ENCODE measurements around the gene PDIA4.
"Not testable (repeated sequence)": the region's sequence is repeated elsewhere in the genome, so short reads cannot be mapped to it uniquely, and the experiment has no call there.

Gene PDIA4

GRCh38 chr7:149020483-149020882 is 7.8 kb downstream of the PDIA4 start:
- Histone ChIP-seq H3K36me3 (peaks cover 24 to 49% (median 46%) of the 10 kb centered on the region in 3 donors), H3K4me1 (no peaks in the 10 kb centered on the region), H3K27me3 (no peaks in the 10 kb centered on the region), H3K9me3 (no peaks in the 10 kb centered on the region), H3K27ac (no peak overlapping the region), H3K4me3 (no peak overlapping the region)
- TF ChIP-seq CTCF (IDR thresholded peaks at IDR 0.05) = no peak
- intact Hi-C loops (cut with DNase I; ENCODE audit: low total_unique reads) = no loop called here
- DNase-seq = no peak

- DNase-seq = no peak
- H3K36me3 ChIP-seq = peaks cover 45 to 82% (median 82%) of the 10 kb centered on the region in 3 donors
- H3K4me1 ChIP-seq = no peaks in the 10 kb centered on the region
- H3K9me3 ChIP-seq = no peaks in the 10 kb centered on the region
- intact Hi-C loops (cut with DNase I; ENCODE audit: low total_unique reads) = no loop called here
- H3K27me3 ChIP-seq = no peaks in the 10 kb centered on the region
- TF ChIP-seq CTCF (IDR thresholded peaks at IDR 0.05) = no peak
- H3K27ac ChIP-seq = no peak overlapping the region
- H3K4me3 ChIP-seq = no peak overlapping the region
Observed at GRCh38 chr7:149016876-149017275, 11.4 kb downstream of the PDIA4 start.

- intact Hi-C loops (cut with DNase I; ENCODE audit: low total_unique reads) = no loop called here
- Histone ChIP-seq H3K36me3 (peaks cover 51 to 94% (median 91%) of the 10 kb centered on the region in 3 donors), H3K27ac (no peak overlapping the region), H3K9me3 (no peaks in the 10 kb centered on the region), H3K4me3 (no peak overlapping the region), H3K27me3 (no peaks in the 10 kb centered on the region), H3K4me1 (no peaks in the 10 kb centered on the region)
- TF ChIP-seq CTCF (IDR thresholded peaks at IDR 0.05) = no peak
- no peak for DNase-seq
Observed at GRCh38 chr7:149014309-149014708, 14.0 kb downstream of the PDIA4 start.

- no peak for TF ChIP-seq CTCF (IDR thresholded peaks at IDR 0.05)
- no peak for DNase-seq
- intact Hi-C loops (cut with DNase I; ENCODE audit: low total_unique reads) = no loop called here
- Histone ChIP-seq H3K27ac (no peak overlapping the region), H3K9me3 (no peaks in the 10 kb centered on the region), H3K27me3 (no peaks in the 10 kb centered on the region), H3K36me3 (peaks cover 51 to 96% (median 87%) of the 10 kb centered on the region in 3 donors), H3K4me3 (no peak overlapping the region), H3K4me1 (no peaks in the 10 kb centered on the region)
Observed at GRCh38 chr7:149013876-149014275, 14.4 kb downstream of the PDIA4 start.

GRCh38 chr7:149012730-149013129 is 15.6 kb downstream of the PDIA4 start:
- intact Hi-C loops (cut with DNase I; ENCODE audit: low total_unique reads); DNase-seq; H3K9me3 ChIP-seq; H3K4me1 ChIP-seq; H3K27ac ChIP-seq; H3K4me3 ChIP-seq; H3K27me3 ChIP-seq: not testable (repeated sequence)
- H3K36me3 ChIP-seq = peaks cover 62 to 96% (median 83%) of the 10 kb centered on the region in 3 donors

- Histone ChIP-seq H3K4me3 (no peak overlapping the region), H3K27me3 (no peaks in the 10 kb centered on the region), H3K4me1 (no peaks in the 10 kb centered on the region), H3K9me3 (no peaks in the 10 kb centered on the region), H3K27ac (no peak overlapping the region), H3K36me3 (peaks cover 60 to 100% (median 81%) of the 10 kb centered on the region in 3 donors)
- no peak for DNase-seq
- intact Hi-C loops (cut with DNase I; ENCODE audit: low total_unique reads) = no loop called here
- no peak for TF ChIP-seq CTCF (IDR thresholded peaks at IDR 0.05)
Observed at GRCh38 chr7:149011491-149011890, 16.8 kb downstream of the PDIA4 start.
